Measurements from ENCODE around the gene EPAS1.

Gene EPAS1

DNA sequence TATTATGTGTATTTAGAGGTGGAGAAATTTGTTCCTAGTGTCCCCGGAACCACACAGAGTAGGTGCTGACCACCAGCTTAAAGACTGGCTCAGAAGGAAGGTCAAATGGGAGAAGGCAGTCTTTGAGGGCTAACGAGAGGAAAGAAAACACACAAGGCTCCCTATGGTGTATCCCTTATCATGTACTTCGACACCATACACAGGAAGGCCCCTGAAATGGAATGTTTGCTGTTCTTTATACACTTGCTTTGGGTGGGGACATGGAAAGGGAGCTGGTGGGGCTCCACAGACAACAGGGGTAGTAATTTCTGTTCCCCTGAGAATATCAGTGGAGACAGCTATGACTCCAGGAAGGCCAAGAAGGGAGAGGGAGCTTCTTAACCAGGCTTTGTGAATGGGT is 6.0 kb downstream of the EPAS1 start:
- no peak for DNase-seq

DNA sequence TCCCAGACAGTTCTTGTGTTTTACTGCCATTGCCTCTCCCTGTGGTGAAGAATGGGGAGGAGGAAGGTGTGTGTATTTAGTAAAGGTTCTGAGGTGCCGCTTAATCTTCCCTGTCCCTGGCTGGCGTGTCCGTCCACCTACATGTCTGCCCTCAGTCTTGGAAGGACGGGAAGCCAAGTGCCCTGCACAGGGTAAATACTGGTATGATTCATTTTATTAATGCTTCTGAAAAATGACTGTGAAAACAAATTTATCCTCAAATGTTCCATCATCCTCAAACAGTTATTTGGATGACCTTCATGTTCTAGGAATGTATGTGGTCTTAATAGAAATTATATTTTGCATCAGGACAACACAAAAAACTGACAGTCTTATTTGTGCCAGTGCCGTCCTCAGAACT is 6.6 kb downstream of the EPAS1 start:
- no peak for DNase-seq

DNA sequence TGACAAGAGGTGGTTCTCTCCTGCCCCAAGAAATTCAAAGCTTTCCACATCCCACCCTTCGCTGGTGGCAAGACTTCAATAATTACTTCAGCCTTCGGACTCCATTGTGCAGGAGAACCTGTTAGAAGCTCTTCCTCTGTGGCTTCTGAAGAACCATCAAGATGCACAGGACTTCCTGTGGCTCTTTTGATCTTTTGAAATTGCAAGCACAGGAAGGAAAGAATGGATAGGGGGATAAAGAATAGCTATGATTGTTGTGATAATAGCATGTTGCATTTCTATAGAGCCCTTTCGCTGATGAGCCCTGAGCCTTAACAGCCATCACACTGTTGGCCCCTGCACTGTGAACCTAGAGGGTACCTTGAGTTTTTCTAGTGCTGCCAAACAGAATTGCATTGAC is 7.4 kb downstream of the EPAS1 start:
- peak in 1 of 5 donors; percentile 58 for DNase-seq

DNA sequence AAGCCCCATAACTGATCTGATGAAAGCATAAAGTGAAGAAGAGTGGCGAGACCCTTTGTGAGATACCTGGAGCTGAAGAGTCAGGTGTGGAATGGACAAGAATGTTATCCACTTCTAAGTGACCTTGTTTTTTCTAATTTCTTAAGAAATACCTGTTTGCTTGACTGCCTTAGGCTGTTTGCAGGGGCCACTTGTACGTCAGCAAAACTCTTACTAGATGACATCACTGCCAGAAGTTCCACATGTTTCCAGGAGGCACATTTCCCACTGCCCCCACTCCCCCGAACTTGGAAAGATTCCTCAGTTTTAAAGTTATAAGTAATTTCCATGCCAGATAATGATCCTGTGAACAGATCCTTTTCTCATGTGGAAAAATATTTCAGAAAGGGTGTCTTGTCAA is 8.0 kb downstream of the EPAS1 start:
- DNase-seq = no peak

DNA sequence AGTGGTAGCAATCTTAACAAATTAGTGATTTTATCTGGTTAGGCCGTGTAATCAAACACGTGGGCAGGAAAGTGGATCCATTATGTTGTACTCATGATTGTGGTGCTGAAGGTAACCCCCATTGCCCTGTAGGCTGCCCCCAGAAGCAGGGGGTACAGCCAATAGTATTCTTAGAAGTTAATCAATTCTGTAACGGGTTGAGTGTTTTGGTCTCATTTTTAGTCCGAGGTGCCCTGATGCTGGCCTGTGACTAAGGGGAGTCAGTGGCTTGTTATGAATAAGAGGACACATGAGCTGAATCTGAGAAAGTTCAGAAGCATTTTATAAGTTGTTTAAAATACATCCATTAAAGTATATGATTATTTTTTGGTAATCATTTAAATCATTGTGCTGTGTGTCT is 8.6 kb downstream of the EPAS1 start:
- no peak for DNase-seq

DNA sequence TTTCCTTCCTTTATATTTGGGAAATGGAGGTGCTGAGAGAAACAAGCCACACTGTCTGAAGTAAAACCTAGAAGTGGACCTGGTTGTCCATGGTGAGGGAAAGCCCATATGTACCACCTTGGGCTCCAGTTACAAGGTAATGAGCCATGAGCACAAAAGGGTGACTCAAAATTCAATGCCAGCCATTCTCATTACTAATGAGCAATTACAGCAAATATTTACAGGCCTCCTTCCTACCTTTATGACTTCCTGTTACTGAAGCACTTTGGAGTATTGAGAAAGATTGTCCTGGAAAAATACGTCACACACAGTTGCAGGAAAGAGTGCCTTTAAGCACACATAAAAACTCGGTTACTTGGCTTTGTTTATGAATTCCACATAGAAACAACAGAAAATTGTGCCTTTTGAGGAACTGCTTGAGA is 9.1 kb downstream of the EPAS1 start:
- no peak for DNase-seq

DNA sequence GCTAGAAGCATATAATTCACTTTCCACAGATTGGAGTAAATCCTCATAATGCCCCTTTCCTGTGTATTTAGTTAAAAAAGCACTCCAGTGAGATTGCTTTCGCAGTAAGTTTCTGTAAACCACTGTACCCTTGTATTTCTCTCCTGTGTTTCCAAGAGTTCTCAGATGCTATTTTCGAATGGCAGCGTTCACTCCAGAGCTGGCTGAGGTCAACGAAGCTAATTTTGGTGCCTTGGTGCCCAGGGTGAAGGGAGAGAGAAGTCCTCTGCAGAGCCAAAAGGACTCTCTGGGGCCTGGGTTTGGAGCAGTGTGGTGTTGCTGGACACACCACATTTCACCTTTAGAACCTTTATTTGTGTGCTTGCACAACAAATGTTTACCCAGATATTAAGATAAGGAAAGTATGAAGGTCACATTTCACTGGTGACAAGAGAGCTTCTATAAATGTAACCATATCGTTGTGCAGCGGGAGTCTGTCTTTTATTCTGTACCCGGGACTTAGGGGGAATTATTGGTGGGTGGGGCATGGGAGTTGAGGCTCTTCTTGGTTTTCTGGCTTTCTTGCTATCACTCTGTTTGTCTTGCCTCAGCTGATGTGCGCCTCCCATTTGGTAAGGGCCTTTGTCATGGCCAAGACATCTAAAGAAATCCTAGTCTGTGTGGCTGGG is 9.9 kb downstream of the EPAS1 start:
- no peak for DNase-seq

DNA sequence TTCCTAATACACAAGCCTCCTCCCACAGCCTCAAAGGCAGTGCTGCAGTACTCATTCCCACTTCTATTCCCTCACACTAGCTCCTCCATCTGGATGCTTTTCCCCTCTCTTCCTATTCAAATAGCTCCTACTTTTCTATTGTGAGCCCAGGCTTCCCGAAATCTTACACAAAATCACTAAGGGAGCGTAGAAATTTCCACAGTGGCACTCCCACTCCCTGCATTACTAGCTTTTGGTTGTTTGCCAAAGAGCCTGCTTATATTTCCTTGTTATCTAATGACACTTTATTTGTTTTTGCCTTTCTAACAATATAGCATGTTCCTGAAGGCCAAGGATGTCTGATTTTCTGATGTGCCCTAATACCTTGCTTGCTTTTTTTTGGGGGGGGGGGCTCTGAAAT is 10.9 kb downstream of the EPAS1 start:
- no peak for DNase-seq

DNA sequence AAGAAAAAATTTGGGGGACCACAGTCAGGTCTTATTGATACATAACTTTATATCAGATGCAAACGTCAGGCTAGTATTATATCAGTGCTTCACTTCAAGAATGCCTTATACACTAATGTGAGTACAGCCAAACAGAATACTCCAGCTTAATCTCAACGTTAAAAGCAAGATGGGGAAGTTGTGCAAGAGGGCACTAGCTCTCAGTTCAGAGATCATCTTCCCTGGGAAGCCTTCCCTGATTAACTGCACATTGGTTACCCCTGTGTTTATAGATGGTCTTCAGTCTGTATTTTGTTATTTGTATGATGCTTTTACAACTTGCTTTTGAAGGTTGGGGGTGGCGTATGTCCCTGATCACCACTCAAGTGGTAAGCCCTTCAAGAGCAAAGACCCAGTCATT is 11.4 kb downstream of the EPAS1 start:
- DNase-seq = no peak

DNA sequence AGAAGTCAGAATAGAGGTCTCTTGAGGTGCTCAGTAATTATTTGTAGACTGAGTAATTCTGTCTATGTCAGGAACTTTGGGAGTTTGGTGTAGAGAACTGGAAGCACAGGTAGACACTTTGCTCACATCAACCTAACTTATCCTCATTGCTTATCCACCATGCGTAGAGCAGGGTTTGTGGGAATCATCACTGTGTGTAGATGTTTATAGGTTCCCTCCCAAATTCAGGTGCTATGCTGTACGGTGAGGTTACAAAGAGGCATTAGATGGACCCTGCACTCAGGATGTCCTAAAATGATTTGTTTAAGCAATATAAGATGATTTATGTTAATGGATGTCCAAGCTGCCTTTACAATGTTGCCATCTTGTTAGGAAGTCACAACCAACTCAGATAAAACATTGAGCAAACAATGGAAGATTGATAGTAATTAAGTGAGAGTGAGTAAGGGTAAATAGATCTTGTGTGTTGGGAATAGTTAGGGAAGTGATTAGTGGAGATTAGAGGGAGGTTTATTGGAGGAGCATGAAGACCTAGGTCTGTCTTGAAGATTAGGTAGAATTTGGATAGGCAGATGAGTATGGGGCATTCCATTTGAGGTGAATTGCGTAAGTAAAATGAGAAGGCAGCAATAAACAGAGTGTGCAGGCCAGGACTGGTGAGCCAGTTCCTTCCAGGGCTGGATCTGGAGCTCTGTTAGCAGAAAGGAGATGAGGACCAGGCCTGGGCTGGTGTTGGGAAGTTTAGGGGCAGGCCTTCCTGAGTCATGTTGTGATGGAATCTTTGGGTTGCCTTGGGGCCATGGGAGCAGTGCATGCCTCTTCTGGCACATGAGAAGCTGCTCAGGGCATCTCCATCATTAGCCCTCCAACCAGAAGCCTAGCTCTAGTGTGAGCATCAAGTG is 12.1 kb downstream of the EPAS1 start:
- DNase-seq = no peak

DNA sequence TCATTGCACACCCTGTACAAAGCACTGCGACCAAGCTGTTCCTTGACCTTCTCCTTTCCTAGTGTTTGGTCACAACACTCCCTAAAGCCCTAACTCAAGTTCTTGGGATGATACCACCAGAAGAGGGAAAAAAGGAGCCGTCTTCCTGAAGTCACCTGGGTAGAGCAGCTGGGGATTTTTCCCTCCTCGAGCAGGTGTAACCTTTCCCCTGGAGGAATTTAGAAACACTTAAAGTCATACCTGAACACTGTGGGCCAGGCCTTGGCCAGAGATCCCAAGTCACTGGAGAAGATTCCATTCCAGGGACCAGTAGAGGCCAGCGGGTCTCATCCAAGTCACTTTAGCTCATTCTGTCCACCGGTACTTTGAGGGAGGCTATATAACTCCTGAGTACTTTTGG is 13.2 kb downstream of the EPAS1 start:
- DNase-seq = no peak

DNA sequence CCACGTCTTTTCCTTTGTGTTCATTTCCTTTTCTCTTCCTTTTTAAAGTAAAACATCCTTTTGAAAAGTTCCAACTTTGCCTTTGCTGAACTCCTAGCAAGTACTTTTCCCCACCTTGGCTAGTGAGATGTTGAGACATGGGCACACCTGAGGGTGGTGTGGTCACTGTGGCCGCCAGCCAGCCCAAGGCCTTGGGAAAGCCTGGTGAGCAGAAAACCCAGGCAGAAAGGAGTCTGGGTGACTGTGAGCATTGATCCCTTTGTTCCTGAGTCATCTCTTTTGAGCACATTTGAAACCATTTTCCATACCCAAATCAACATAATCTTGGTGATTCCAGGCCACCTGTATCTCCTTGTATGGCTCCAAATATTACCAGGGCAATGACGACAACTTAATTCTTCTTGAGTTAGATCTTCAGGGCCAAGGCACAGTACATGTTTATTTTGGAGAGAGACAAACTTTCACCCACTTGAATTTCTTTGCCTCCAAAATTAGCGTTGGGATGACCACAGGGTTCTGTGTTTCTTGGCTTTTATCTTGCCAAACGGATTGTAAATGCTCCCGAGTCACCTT is 14.5 kb downstream of the EPAS1 start:
- DNase-seq = no peak

DNA sequence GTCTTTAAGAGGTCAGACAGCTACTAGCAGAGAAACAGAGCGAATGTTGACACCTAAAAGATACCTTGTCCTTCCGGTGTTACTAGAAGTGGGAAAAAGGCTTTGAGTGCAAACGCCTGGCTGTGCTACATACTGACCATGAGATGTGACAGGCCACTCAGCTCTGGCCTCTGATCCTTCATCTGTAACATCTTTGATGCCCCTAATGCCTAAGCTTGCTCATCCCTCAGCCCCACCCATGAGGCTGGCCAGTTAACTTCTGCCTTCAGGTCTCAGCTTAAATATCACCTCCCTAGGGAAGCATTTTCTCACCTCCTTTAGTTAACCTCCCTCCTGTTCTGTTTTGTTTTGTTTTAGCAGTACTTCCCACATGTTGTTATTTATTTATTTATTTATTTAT is 15.9 kb downstream of the EPAS1 start:
- no peak for DNase-seq

DNA sequence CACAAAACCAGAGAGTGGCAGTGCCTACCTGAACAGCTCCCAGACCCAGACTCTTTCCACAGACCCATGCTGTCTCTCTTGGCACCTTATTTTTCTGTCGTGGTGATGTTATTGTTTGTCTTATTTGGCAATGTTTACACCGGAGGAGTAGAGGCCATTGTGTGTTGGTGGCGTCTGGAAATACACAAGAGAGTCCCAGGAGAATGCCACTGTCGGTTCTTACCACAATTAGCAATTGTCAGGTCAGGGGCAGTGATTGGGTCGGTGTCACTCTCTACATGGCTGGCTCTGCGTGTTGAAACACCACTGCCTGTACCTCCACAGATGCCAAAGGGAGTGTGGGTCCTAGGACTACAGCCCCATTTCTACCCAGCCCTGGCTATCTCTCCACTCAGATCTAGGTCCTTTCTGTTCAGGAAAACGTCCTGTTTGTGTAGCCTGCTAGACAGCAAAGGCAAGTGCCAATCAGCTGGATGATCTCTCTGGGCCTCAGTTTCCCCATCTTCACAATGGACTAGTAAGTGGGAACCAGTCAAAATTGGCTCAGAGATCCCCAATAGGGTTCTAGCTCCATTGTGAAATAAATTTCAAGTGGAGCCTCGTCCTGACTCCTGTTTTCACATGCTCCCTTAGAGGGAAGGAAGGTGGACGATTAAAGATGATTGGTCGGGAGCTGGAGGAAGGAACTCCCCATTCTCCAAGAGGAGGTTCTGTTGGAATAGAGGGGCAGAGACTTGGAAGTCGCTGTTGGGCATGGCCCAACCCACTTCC is 17.0 kb downstream of the EPAS1 start:
- no peak for DNase-seq

DNA sequence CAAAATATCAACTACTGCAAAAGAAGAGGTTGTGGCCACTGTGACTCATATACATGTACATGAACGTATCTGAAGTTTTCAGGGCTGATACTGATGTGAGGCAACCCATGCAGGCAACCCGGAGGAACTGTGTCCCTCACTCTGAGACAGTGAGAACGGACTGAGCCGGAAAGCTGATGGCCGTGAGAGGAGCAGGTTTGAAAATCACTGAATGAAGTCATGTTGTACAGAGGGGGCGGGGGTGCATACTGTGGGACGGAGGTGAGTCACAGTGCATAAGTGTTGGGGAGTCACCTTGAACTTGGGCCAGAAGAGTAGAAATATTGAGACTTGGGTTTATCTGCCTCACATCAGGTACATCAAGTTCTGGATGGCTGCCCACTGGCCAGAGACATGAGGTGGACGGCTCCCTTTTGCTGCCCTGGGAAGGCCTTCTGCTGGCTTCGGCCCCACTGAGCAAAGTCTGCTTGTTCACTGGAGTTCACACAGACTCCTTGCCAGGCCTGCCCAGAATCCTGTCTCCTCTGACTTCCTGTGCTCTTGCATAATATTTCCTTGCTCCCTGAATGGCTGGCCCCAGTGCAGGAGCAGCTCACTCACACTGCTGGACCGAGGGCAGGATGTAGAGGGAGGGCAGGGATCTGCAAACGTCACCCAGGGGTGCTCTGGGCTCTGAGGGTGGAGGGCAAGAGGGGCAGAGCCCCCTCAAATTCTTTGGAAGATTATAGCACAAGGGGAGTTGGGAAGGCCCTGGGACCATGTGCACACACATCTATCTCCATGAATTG is 18.1 kb downstream of the EPAS1 start:
- DNase-seq = no peak

DNA sequence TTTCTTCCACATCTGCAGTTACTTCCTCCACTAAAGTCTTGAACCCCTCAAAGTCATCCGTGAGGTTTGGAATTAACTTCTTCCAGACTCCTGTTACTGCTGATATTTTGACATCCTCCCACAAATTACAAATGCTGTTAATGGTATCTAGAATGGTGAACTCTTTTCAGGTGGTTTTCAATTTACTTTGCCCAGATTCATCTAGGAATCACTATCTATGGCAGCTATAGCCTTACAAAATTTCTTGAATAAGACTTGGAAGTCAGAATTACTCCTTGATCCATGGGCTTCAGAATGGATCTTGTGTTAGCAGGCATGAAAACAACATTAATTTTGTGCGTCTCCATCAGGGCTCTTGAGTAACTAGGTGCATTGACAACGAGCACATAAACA is 19.9 kb downstream of the EPAS1 start:
- DNase-seq = no peak

DNA sequence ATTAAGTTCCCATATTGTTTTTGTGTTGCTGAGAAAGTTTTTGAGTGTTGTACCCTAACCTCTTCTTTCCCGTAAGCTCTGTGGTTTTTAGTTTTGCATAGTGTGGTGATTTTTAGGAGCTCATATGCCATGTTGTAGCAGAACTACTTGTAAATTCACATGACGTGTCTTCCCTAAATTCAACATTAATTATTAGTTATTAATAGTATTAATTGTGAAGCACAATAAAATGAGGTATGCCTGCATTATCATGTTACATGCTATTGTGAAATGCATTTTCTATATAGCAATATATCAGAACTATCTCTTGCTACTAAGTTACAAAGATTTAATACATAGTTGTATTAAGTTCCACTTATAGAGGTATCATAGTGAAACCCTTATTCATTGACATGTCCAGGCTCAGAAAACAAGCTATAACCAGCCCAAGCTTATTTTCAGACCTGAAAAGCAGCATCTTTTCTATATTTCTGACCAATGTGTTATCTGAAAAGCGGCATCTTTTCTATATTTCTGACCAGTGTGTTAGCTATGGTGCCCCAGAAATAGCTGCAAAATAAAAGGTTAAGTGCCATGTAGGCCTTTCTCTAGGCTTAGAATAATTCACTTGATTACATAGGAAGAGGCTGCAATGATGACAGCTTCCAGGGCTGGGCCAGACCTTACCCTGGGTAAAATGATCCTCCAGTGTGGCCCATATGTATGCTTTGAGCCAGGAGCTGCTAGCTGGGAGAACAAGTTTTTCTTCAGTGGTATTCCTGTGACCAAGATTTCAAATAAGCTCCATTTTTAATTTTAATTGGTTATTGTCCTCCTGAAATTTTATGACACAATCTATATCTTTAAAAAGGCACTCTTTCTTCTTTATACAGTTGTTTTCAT is 21.6 kb downstream of the EPAS1 start:
- no peak for DNase-seq

DNA sequence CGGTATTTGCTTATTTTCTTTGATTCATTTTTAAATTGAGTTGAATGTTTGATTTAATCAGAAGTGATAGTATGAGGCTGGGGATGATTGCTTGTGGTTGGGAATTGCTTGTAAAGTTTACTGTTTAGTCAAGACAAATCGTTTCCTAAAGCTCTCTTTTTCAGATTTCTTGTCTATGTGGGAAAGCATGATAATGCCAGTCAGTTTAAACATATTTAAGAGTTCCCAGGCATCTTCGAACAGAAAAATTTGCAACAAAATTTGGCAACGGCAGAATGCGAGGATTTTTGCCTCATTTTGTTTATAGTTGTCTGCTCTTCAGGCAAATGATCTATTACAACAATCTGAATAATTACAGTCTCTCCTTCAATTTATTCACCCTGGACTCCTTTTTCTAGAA is 22.5 kb downstream of the EPAS1 start:
- DNase-seq = no peak

DNA sequence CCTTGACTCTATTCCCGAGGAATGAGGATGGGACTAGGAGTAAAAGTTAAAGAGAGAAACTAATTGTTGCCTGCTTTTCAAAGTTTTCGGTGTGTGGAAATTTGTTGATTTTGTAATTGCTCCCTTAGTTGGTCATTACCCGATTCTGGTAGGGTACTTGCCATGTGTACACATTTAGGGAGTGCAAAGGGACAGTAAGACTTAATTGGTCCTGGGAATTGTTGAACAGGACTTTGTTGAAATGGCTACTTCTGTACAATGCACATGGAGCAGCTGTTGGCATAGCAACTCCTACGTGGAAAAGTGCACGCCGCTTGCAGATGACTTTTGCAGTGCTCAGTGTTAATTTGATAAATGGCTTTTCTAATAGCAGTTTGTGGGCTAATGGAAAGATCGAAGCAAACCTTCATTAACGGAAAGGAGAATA is 22.9 kb downstream of the EPAS1 start:
- DNase-seq = no peak

DNA sequence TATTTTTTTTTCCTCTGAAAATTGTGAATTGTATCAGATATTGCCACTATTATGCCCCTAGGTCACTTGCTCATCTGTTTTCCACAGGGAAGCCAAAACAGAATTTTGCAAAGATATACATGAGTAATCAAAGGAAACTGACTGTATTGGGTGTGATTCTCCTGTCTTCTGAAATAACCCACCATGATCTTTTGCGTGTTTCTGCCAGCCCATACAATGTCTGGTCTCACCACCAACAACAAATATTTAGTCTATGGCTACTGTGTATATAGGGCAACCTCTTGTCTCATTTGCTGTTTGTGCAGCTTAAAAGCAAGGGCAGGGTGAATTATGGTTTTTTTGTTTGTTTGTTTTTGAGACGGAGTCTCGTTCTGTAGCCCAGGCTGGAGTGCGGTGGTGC is 26.5 kb downstream of the EPAS1 start:
- DNase-seq = no peak

DNA sequence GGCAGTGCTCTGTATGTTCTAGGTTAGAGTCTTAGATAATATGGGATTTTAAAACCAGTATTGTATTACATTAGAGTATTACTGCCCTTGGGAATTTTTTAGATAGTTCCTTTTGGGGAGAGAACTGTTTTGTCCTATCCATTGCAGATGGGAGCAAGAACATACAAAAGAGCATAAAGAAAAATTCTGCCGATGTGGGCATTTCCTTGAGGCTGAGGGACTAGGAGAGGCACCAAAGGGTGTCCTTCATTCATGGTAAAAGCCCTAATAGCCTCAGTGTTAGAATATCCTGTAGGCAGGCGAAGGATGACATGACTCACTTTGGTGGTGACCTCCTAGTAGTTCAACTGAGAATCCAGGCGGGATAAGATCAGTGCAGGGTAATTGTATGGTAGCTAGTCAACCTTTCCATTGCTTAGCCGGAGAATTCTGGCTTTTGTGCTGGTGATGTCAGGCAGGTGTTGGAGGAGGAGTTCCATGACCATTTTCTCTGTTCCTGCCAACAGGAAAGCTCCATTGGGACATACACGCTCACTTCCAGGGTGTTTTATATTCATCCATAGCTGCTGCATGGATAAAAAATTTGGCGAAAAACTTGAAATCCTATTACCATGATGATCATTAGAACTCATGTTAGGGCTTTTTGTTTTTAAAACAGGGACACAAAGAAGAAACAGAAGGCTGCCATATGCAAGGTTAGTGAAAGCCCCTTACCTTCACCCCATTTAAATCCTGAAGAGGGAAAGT is 28.1 kb downstream of the EPAS1 start:
- DNase-seq = no peak

Measured in T-helper 1 cell (primary cell).